Osteoblast (primary cell): ENCODE results near the gene ZNF507. TPM values are rescaled to one million over a fixed set of nuclear protein-coding genes. Genes with fewer than 3 reads are reported as not detected.
A peak's percentile ranks its signal among the peaks of the same experiment; 100 is the strongest.

Experiments used
- DNase-seq: peaks from one replicate; pipeline ENCODE4 v3.0.0; 2011; ENCODE audit warnings: low spot score, mixed read lengths; ENCODE audit not compliant: insufficient read length; ENCODE audit errors: missing footprints
- H2AFZ ChIP-seq: 2 replicates; pipeline ENCODE4 v1.6.0; 2011; ENCODE audit warnings: mild to moderate bottlenecking, low read length
- H3K27ac ChIP-seq: 2 replicates; pipeline ENCODE4 v1.5.1; 2011; ENCODE audit warnings: mild to moderate bottlenecking, low read depth, low read length, moderate library complexity
- H3K27me3 ChIP-seq: 2 replicates; pipeline ENCODE4 v1.6.0; 2012; ENCODE audit warnings: mild to moderate bottlenecking, control low read depth, inconsistent platforms, low read length, moderate library complexity; ENCODE audit not compliant: insufficient read depth
- H3K36me3 ChIP-seq: 2 replicates; pipeline ENCODE4 v1.5.1; 2011; ENCODE audit warnings: mild to moderate bottlenecking, low read length, control low read depth, moderate library complexity; ENCODE audit not compliant: insufficient read depth
- H3K4me1 ChIP-seq: 2 replicates; pipeline ENCODE4 v1.5.1; 2011; ENCODE audit warnings: mild to moderate bottlenecking, low read length, control low read depth, moderate library complexity; ENCODE audit not compliant: insufficient read depth
- H3K4me2 ChIP-seq: 2 replicates; pipeline ENCODE4 v1.6.0; 2011; ENCODE audit warnings: mild to moderate bottlenecking, low read length; ENCODE audit not compliant: insufficient read depth
- H3K4me3 ChIP-seq: fragments of 200-600 bp; sonication (generic); 3 replicates; pipeline ENCODE4 v1.5.1; 2012; ENCODE audit warnings: mild to moderate bottlenecking, low read length, inconsistent platforms; ENCODE audit not compliant: insufficient read depth
- H3K79me2 ChIP-seq: 2 replicates; pipeline ENCODE4 v1.6.0; 2012; ENCODE audit warnings: mild to moderate bottlenecking, low read length, control low read depth, inconsistent platforms; ENCODE audit not compliant: insufficient read depth
- H3K9me3 ChIP-seq: 2 replicates; pipeline ENCODE4 v1.5.1; 2011; ENCODE audit warnings: low read depth, low read length, control low read depth
- H4K20me1 ChIP-seq: 2 replicates; pipeline ENCODE4 v1.6.0; 2012; ENCODE audit warnings: mild to moderate bottlenecking, low read length, control low read depth; ENCODE audit not compliant: insufficient read depth
- CTCF ChIP-seq: IDR thresholded peaks from 2 replicates; pipeline ENCODE4 v1.5.1; 2011; ENCODE audit warnings: mild to moderate bottlenecking, low read depth, low read length, moderate library complexity; ENCODE audit errors: extremely low read depth
- total RNA-seq: library from RNA; depleted of rRNA; stranded (reverse); fragments of >200 nt; gene quantifications from 2 replicates; pipeline ENCODE4 v1.2.3, GENCODE V29; 2012

ZNF507 gene
- total RNA-seq: 13.0 TPM in 2 replicates

- Histone ChIP-seq H3K4me3 (peak within 1 kb of the TSS; percentile 97), H3K36me3 (peaks cover 20% of the 10 kb centered on the region), H3K27me3 (no peaks in the 10 kb centered on the region), H3K27ac (peak within 1 kb of the TSS; percentile 72), H4K20me1 (peaks cover 9% of the 10 kb centered on the region), H2AFZ (peak within 1 kb of the TSS; percentile 94), H3K4me2 (peak within 1 kb of the TSS; percentile 98), H3K9me3 (no peaks in the 10 kb centered on the region), H3K79me2 (peaks cover 45% of the 10 kb centered on the region), H3K4me1 (peaks cover 23% of the 10 kb centered on the region)
- peak; percentile 98 for DNase-seq
- TF ChIP-seq CTCF: peak; percentile 7
These were observed at the start of gene ZNF507 for GRCh38 chr19:32345261-32346207. Gene ZNF507 (plus strand): TSS chr19:32345610. CDS start chr19:32352831, 7,221 bp downstream.

GRCh38 chr19:32296694-32297093 is 48.7 kb upstream of the ZNF507 start:
- DNase-seq: no peak
- no peaks in the 10 kb centered on the region for H3K36me3 ChIP-seq
- no peaks in the 10 kb centered on the region for H3K9me3 ChIP-seq
- H3K79me2 ChIP-seq: no peaks in the 10 kb centered on the region
- H3K4me3 ChIP-seq: no peak overlapping the region
- H3K27ac ChIP-seq: no peak overlapping the region
- no peaks in the 10 kb centered on the region for H3K4me1 ChIP-seq
- H2AFZ ChIP-seq: no peak overlapping the region
- no peak overlapping the region for H3K4me2 ChIP-seq
- H3K27me3 ChIP-seq: no peaks in the 10 kb centered on the region
- no peak for TF ChIP-seq CTCF
- H4K20me1 ChIP-seq: no peaks in the 10 kb centered on the region

GRCh38 chr19:32302778-32303177 is 42.6 kb upstream of the ZNF507 start:
- H3K4me2 ChIP-seq: no peak overlapping the region
- no peaks in the 10 kb centered on the region for H4K20me1 ChIP-seq
- H3K79me2 ChIP-seq: no peaks in the 10 kb centered on the region
- DNase-seq: no peak
- H3K27me3 ChIP-seq: no peaks in the 10 kb centered on the region
- H3K27ac ChIP-seq: no peak overlapping the region
- no peak for TF ChIP-seq CTCF
- no peaks in the 10 kb centered on the region for H3K9me3 ChIP-seq
- H2AFZ ChIP-seq: no peak overlapping the region
- H3K4me1 ChIP-seq: no peaks in the 10 kb centered on the region
- no peaks in the 10 kb centered on the region for H3K36me3 ChIP-seq
- H3K4me3 ChIP-seq: no peak overlapping the region

GRCh38 chr19:32303193-32303592 is 42.2 kb upstream of the ZNF507 start:
- Histone ChIP-seq H3K27me3 (no peaks in the 10 kb centered on the region), H2AFZ (no peak overlapping the region), H3K36me3 (no peaks in the 10 kb centered on the region), H3K9me3 (no peaks in the 10 kb centered on the region), H3K27ac (no peak overlapping the region), H3K79me2 (no peaks in the 10 kb centered on the region), H3K4me2 (no peak overlapping the region), H3K4me3 (no peak overlapping the region), H4K20me1 (no peaks in the 10 kb centered on the region), H3K4me1 (no peaks in the 10 kb centered on the region)
- no peak for TF ChIP-seq CTCF
- no peak for DNase-seq
